Measurements from ENCODE around the gene ASXL1. TPM values are rescaled to one million over a fixed set of nuclear protein-coding genes. Genes with fewer than 3 reads are reported as not detected.
A peak's percentile ranks its signal among the peaks of the same experiment; 100 is the strongest.

Gene ASXL1
- polyA plus RNA-seq, 4 donors = 16.8 to 66.8 (median 20.6) TPM

DNA sequence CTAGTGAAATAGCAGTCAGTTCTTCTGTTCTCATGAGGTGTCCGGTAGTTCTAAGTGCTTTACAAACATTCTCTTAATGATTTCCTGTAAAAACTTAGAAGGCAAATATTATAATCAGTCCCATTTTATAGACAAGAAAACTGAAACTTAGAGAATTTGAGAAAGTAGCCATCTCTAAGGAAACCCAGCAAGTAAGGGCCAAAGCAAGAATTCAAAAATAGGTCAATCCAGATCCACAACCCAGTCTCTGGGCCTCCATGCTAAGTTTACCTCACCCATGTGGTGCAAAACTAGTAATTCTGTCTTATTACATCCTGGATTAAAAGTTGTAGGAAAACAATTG, 27.6 kb upstream of the ASXL1 start:
- WGBS, 3 donors = 83 to 100% (median 85%) methylated on average over 1 of the region's 1 CpG
- Histone ChIP-seq H3K27me3 (ENCODE audit: control insufficient read depth in 3 of 3, insufficient read depth in 3 of 3, low read length in 3 of 3) (no peaks in the 10 kb centered on the region), H3K27ac (ENCODE audit: low read depth in 1 of 3, low read length in 2 of 3) (no peak overlapping the region), H3K4me1 (ENCODE audit: control insufficient read depth in 3 of 3, insufficient read depth in 2 of 3, low read depth in 1 of 3, low read length in 2 of 3) (peaks cover 0 to 10% (median 8%) of the 10 kb centered on the region in 3 donors), H3K4me3 (ENCODE audit: low read depth in 1 of 3, low read length in 3 of 3) (no peak overlapping the region), H3K9me3 (ENCODE audit: control insufficient read depth in 2 of 2, insufficient read depth in 1 of 2, low read depth in 1 of 2, low read length in 1 of 2) (no peaks in the 10 kb centered on the region), H3K36me3 (ENCODE audit: control insufficient read depth in 3 of 3, insufficient read depth in 2 of 3, low read depth in 1 of 3, low read length in 3 of 3) (peaks cover 3 to 47% (median 16%) of the 10 kb centered on the region in 3 donors)
- DNase-seq (no peak), FAIRE-seq (no peak)

DNA sequence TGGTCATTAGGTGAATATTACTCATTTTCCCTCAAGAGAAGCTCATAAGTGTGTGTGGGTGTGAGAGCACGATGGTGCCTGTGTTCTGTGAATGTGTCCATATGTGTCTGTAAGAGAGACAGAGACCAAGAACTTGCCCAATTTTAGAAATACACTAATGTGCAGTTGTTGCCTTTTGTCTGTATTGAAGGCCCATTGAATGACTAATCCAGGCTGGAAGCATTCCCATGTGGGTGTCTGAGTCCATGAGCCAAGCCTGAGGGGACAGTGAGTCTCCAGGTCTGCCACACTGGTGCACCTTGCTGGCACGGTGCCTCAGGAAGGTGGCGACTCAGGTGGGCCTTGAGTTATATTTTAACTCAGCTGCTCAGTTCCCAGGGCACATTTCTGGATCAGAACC, 25.5 kb upstream of the ASXL1 start:
- H3K36me3 ChIP-seq (ENCODE audit: control insufficient read depth in 3 of 3, insufficient read depth in 2 of 3, low read depth in 1 of 3, low read length in 3 of 3) = peaks cover 3 to 47% (median 16%) of the 10 kb centered on the region in 3 donors
- FAIRE-seq (no peak), DNase-seq (peak in 1 of 2 donors; percentile 58)
- no peaks in the 10 kb centered on the region for H3K9me3 ChIP-seq (ENCODE audit: control insufficient read depth in 2 of 2, insufficient read depth in 1 of 2, low read depth in 1 of 2, low read length in 1 of 2)
- peaks cover 0 to 5% (median 2%) of the 10 kb centered on the region in 3 donors for H3K4me1 ChIP-seq (ENCODE audit: control insufficient read depth in 3 of 3, insufficient read depth in 2 of 3, low read depth in 1 of 3, low read length in 2 of 3)
- 28 to 61% (median 36%) methylated on average over 3 of the region's 3 CpGs for WGBS, 3 donors
- no peak overlapping the region for H3K4me3 ChIP-seq (ENCODE audit: low read depth in 1 of 3, low read length in 3 of 3)
- H3K27me3 ChIP-seq (ENCODE audit: control insufficient read depth in 3 of 3, insufficient read depth in 3 of 3, low read length in 3 of 3) = no peaks in the 10 kb centered on the region
- H3K27ac ChIP-seq (ENCODE audit: low read depth in 1 of 3, low read length in 2 of 3) = peak overlapping the region in 1 of 3 donors; percentile 50

DNA sequence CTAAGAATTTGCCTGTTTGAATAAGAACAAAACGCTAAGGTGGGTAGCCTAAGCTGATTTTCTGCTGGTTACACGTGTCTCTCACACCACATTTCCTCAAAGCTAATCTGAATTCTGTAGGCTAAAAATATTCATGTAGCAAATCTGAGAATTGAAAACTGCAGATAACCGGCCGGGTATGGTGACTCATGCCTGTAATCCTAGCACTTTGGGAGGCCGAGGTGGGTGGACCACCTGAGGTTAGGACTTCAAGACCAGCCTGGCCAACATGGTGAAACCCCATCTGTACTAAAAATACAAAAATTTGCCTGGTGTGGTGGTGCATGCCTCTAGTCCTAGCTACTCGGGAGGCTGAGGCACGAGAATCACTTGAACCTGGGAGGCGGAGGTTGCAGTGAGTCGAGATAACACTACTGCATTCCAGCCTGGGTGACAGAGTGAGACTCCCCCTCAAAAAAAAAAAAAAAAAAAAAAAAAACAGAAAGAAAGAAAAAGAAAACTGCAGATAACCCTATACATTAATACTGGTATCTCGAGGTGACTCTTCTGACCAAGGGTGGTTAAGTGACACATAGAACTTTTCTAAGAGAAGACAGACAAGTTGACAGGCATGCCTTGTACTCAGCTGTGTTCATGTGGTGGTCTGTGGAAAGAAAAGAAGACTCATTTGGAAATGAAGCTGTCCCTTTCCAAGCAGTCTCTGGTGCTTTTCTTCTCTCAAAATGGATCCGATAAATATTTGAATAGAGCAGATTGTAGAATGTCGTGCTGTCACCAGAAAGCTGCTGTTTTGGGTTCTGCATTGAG, 24.7 kb upstream of the ASXL1 start:
- Histone ChIP-seq H3K27ac (ENCODE audit: low read depth in 1 of 3, low read length in 2 of 3) (peak overlapping the region in 1 of 3 donors; percentile 73), H3K4me1 (ENCODE audit: control insufficient read depth in 3 of 3, insufficient read depth in 2 of 3, low read depth in 1 of 3, low read length in 2 of 3) (peaks cover 0 to 5% (median 2%) of the 10 kb centered on the region in 3 donors), H3K27me3 (ENCODE audit: control insufficient read depth in 3 of 3, insufficient read depth in 3 of 3, low read length in 3 of 3) (no peaks in the 10 kb centered on the region), H3K9me3 (ENCODE audit: control insufficient read depth in 2 of 2, insufficient read depth in 1 of 2, low read depth in 1 of 2, low read length in 1 of 2) (no peaks in the 10 kb centered on the region), H3K36me3 (ENCODE audit: control insufficient read depth in 3 of 3, insufficient read depth in 2 of 3, low read depth in 1 of 3, low read length in 3 of 3) (peaks cover 3 to 50% (median 16%) of the 10 kb centered on the region in 3 donors), H3K4me3 (ENCODE audit: low read depth in 1 of 3, low read length in 3 of 3) (no peak overlapping the region)
- no peak for DNase-seq
- 57 to 74% (median 71%) methylated on average over 12 of the region's 12 CpGs for WGBS, 3 donors
- FAIRE-seq = no peak

DNA sequence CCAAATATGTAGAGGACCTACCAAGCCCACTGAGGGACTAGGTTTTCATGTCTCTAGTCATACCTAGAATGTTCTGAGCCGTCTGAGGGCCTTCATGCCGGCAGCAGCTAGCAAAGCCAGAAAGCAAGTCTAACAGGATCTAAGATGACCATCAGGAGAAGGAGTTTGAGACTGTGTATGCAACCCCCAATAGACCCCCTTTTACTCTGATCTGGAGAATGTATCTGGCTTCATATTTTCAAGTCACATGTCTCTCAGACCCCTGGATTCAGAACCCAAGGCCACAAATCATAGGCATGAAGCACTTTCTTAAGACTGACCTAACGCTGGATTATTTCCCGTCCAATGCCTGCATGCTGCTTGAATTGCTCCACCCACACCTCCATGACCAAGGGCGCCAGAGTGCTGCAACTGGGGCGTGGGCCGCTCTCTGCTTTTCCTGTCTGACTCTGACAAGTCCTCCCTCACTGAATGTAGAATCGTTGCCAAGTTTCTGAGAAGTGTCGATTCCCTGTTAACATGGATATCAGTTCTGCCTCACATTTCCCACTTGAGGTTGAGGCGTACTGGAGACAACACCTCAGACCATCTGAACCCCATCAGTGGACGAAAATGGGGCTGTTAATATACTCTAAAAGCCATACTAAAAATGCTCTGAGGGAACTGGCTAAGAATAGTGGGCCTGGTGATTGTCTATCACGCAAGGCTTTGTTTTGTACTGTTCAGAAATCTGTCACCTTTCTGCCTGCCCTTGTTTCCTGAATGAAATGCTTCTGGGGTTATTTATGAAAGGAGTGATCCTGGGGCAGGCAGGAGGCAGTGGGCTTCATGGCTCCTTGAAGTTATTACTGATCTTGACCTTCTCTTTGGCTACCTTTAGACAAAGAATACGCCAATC, 23.9 kb upstream of the ASXL1 start:
- Histone ChIP-seq H3K4me1 (ENCODE audit: control insufficient read depth in 3 of 3, insufficient read depth in 2 of 3, low read depth in 1 of 3, low read length in 2 of 3) (peaks cover 0 to 5% (median 2%) of the 10 kb centered on the region in 3 donors), H3K27ac (ENCODE audit: low read depth in 1 of 3, low read length in 2 of 3) (peak overlapping the region in 2 of 3 donors; percentile 49 to 73), H3K36me3 (ENCODE audit: control insufficient read depth in 3 of 3, insufficient read depth in 2 of 3, low read depth in 1 of 3, low read length in 3 of 3) (peaks cover 3 to 54% (median 16%) of the 10 kb centered on the region in 3 donors), H3K4me3 (ENCODE audit: low read depth in 1 of 3, low read length in 3 of 3) (no peak overlapping the region), H3K9me3 (ENCODE audit: control insufficient read depth in 2 of 2, insufficient read depth in 1 of 2, low read depth in 1 of 2, low read length in 1 of 2) (no peaks in the 10 kb centered on the region), H3K27me3 (ENCODE audit: control insufficient read depth in 3 of 3, insufficient read depth in 3 of 3, low read length in 3 of 3) (no peaks in the 10 kb centered on the region)
- DNase-seq (peak in 1 of 2 donors; percentile 51), FAIRE-seq (no peak)
- 54 to 68% (median 59%) methylated on average over 13 of the region's 13 CpGs for WGBS, 3 donors

DNA sequence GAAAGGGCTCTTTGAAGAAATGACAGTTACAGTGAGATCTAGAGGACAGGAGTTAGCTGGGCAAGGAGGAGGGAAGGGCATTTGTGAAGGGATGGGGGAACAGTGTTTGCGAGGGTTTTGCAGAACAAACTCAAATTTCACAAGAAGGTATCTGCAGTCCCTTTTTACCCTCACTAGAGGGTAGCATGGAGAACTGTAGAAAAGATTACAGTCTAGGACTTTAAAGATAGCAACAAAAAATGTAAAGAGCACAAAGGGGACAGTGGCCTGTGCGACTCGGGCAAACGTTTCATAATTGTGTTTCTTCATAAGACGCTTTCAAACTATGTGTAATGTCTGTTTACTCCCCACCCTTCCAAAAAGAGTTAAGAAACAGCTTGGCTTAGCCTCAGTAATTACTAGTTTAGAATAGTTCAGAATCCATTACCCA, 21.2 kb upstream of the ASXL1 start:
- FAIRE-seq = no peak
- H3K4me1 ChIP-seq (ENCODE audit: control insufficient read depth in 3 of 3, insufficient read depth in 2 of 3, low read depth in 1 of 3, low read length in 2 of 3) = peaks cover 0 to 5% (median 2%) of the 10 kb centered on the region in 3 donors

DNA sequence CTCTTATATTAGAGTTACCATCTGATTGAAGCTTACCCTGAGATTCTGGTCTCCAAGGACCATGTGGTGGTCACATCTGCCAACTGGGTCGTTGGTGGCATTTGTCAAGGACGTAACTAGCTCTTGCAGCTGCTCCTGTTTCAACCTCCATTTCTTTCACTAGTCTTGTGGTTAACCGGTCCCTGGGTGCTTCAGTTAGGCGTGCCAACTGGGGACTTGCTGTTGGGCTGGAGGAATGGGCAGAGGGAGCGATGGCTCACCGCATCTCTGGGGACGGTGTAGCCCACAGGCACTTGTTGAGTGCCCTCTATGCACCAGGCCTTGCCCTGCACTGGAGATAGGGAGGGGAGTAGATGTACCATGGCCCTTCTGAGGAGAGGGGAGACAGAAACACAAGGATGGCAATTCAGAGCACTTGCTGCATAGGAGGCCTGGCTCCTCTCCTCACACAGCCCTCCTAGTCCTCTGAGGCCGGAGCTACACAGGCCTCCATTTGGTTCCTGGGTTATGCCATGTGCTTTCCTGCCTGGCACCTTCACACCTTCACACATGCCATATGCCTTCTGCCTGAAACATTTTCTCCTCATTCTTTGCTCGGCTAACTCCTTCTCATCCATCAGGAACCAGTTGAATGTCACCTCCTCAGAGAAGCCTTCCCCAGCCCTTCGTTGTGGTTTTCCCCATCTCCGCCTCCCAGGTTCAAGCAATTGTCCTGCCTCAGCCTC, 20.0 kb upstream of the ASXL1 start:
- no peak overlapping the region for H3K4me3 ChIP-seq (ENCODE audit: low read depth in 1 of 3, low read length in 3 of 3)
- no peaks in the 10 kb centered on the region for H3K4me1 ChIP-seq (ENCODE audit: control insufficient read depth in 3 of 3, insufficient read depth in 2 of 3, low read depth in 1 of 3, low read length in 2 of 3)
- FAIRE-seq (no peak), DNase-seq (no peak)
- H3K9me3 ChIP-seq (ENCODE audit: control insufficient read depth in 2 of 2, insufficient read depth in 1 of 2, low read depth in 1 of 2, low read length in 1 of 2) = no peaks in the 10 kb centered on the region
- H3K36me3 ChIP-seq (ENCODE audit: control insufficient read depth in 3 of 3, insufficient read depth in 2 of 3, low read depth in 1 of 3, low read length in 3 of 3) = peaks cover 2 to 34% (median 3%) of the 10 kb centered on the region in 3 donors
- no peak overlapping the region for H3K27ac ChIP-seq (ENCODE audit: low read depth in 1 of 3, low read length in 2 of 3)
- H3K27me3 ChIP-seq (ENCODE audit: control insufficient read depth in 3 of 3, insufficient read depth in 3 of 3, low read length in 3 of 3) = no peaks in the 10 kb centered on the region
- WGBS, 3 donors = 91 to 93% (median 92%) methylated on average over 11 of the region's 11 CpGs

More for the DNA sequence above, 21.2 kb upstream of the ASXL1 start:
- no peak overlapping the region for H3K27ac ChIP-seq (ENCODE audit: low read depth in 1 of 3, low read length in 2 of 3)
- WGBS, 3 donors = 30 to 37% (median 33%) methylated on average over 5 of the region's 5 CpGs
- H3K9me3 ChIP-seq (ENCODE audit: control insufficient read depth in 2 of 2, insufficient read depth in 1 of 2, low read depth in 1 of 2, low read length in 1 of 2) = no peaks in the 10 kb centered on the region
- peaks cover 3 to 38% (median 6%) of the 10 kb centered on the region in 3 donors for H3K36me3 ChIP-seq (ENCODE audit: control insufficient read depth in 3 of 3, insufficient read depth in 2 of 3, low read depth in 1 of 3, low read length in 3 of 3)
- peak in 1 of 2 donors; percentile 48 for DNase-seq
- no peak overlapping the region for H3K4me3 ChIP-seq (ENCODE audit: low read depth in 1 of 3, low read length in 3 of 3)
- H3K27me3 ChIP-seq (ENCODE audit: control insufficient read depth in 3 of 3, insufficient read depth in 3 of 3, low read length in 3 of 3) = no peaks in the 10 kb centered on the region

DNA sequence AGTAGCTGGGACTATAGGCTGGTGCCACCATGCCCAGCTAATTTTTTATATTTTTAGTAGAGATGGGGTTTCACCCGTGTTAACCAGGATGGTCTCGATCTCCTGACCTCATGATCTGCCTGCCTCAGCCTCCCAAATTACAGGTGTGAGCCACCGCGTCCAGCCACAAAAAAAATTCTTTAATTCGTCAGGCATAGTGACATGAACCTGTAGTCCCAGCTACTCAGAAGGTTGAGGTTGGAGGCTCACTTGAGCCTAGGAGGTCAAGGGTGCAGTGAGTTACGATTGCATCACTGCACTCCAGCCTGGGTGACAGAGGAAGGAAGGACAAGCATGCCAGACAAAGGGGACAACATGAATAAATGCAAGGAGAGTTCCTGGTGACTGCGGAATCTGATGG, 19.5 kb upstream of the ASXL1 start:
- no peaks in the 10 kb centered on the region for H3K9me3 ChIP-seq (ENCODE audit: control insufficient read depth in 2 of 2, insufficient read depth in 1 of 2, low read depth in 1 of 2, low read length in 1 of 2)
- FAIRE-seq (no peak), DNase-seq (no peak)
- no peaks in the 10 kb centered on the region for H3K27me3 ChIP-seq (ENCODE audit: control insufficient read depth in 3 of 3, insufficient read depth in 3 of 3, low read length in 3 of 3)
- 93 to 96% (median 94%) methylated on average over 7 of the region's 7 CpGs for whole genome bisulfite sequencing, 3 donors
- no peak overlapping the region for H3K27ac ChIP-seq (ENCODE audit: low read depth in 1 of 3, low read length in 2 of 3)
- no peaks in the 10 kb centered on the region for H3K4me1 ChIP-seq (ENCODE audit: control insufficient read depth in 3 of 3, insufficient read depth in 2 of 3, low read depth in 1 of 3, low read length in 2 of 3)
- H3K4me3 ChIP-seq (ENCODE audit: low read depth in 1 of 3, low read length in 3 of 3) = no peak overlapping the region
- peaks cover 2 to 31% (median 3%) of the 10 kb centered on the region in 3 donors for H3K36me3 ChIP-seq (ENCODE audit: control insufficient read depth in 3 of 3, insufficient read depth in 2 of 3, low read depth in 1 of 3, low read length in 3 of 3)

DNA sequence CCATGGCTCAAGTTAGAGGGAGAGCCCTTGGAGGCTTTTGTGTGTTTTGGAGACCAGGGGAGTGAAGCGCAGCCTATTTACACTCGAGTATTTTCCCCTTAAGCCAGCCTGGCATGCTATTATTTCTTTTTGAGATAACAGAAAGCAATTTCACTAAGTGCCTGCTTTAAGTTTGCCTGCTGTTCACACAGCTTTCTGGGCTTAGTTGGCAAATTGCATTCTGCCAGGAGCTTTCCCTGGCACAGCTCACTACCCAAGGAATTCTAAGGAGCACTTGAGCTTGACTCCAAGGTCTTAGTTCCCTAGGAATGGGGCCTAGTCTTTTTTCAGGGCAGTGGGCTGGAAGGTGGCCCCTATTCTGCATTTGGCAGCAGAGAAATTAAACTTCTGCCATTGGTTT, 19.0 kb upstream of the ASXL1 start:
- peaks cover 0 to 28% (median 0%) of the 10 kb centered on the region in 3 donors for H3K36me3 ChIP-seq (ENCODE audit: control insufficient read depth in 3 of 3, insufficient read depth in 2 of 3, low read depth in 1 of 3, low read length in 3 of 3)
- no peaks in the 10 kb centered on the region for H3K9me3 ChIP-seq (ENCODE audit: control insufficient read depth in 2 of 2, insufficient read depth in 1 of 2, low read depth in 1 of 2, low read length in 1 of 2)
- DNase-seq = no peak
- no peak overlapping the region for H3K27ac ChIP-seq (ENCODE audit: low read depth in 1 of 3, low read length in 2 of 3)
- no peaks in the 10 kb centered on the region for H3K27me3 ChIP-seq (ENCODE audit: control insufficient read depth in 3 of 3, insufficient read depth in 3 of 3, low read length in 3 of 3)
- WGBS, 3 donors = 63 to 66% (median 65%) methylated on average over 2 of the region's 2 CpGs
- no peaks in the 10 kb centered on the region for H3K4me1 ChIP-seq (ENCODE audit: control insufficient read depth in 3 of 3, insufficient read depth in 2 of 3, low read depth in 1 of 3, low read length in 2 of 3)
- no peak overlapping the region for H3K4me3 ChIP-seq (ENCODE audit: low read depth in 1 of 3, low read length in 3 of 3)
- FAIRE-seq = no peak
